Measurements from ENCODE around the gene GLOD4. TPM values are rescaled to one million over a fixed set of nuclear protein-coding genes. Genes with fewer than 3 reads are reported as not detected.

The GLOD4 gene
- total RNA-seq, 4 donors from 2014 or later, result 52.0 to 94.8 (median 72.0) TPM

DNA sequence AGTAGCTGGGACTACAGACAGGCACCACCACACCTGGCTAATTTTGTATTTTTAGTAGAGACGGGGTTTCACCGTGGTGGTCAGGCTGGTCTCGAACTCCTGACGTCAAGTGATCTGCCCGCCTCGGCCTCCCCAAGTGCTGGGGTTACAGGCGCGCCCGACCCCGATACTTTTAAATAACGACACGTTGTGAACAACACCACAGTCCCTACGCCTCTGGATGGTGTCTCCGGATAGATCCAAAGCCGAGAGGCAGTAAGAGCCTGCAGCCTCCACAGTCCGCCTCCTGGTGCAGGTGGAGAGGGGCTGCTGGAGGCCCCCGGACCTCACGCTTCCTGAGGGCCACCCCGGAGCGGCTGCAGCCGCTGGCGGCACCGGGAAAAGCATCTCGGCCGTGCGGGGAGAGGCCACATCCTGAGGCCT, 50.4 kb downstream of the GLOD4 start:
- Histone ChIP-seq H3K27ac (peak overlapping the region; percentile 52 to 85 (median 66)), H3K36me3 (no peaks in the 10 kb centered on the region), H3K4me1 (peaks cover 0 to 22% (median 0%) of the 10 kb centered on the region in 4 donors), H3K4me3 (peak overlapping the region; percentile 61 to 94 (median 70)), H3K9me3 (no peaks in the 10 kb centered on the region), H3K27me3 (no peaks in the 10 kb centered on the region)
- TF ChIP-seq, protein P1, sequence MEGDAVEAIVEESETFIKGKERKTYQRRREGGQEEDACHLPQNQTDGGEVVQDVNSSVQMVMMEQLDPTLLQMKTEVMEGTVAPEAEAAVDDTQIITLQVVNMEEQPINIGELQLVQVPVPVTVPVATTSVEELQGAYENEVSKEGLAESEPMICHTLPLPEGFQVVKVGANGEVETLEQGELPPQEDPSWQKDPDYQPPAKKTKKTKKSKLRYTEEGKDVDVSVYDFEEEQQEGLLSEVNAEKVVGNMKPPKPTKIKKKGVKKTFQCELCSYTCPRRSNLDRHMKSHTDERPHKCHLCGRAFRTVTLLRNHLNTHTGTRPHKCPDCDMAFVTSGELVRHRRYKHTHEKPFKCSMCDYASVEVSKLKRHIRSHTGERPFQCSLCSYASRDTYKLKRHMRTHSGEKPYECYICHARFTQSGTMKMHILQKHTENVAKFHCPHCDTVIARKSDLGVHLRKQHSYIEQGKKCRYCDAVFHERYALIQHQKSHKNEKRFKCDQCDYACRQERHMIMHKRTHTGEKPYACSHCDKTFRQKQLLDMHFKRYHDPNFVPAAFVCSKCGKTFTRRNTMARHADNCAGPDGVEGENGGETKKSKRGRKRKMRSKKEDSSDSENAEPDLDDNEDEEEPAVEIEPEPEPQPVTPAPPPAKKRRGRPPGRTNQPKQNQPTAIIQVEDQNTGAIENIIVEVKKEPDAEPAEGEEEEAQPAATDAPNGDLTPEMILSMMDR (IDR thresholded peaks at IDR 0.05), result no peak
- no peak for DNase-seq

- Histone ChIP-seq H3K4me1 (peaks cover 0 to 22% (median 0%) of the 10 kb centered on the region in 4 donors), H3K9me3 (no peaks in the 10 kb centered on the region), H3K4me3 (no peak overlapping the region), H3K27ac (no peak overlapping the region), H3K36me3 (no peaks in the 10 kb centered on the region), H3K27me3 (no peaks in the 10 kb centered on the region)
- TF ChIP-seq, protein P1 (IDR thresholded peaks at IDR 0.05), result no peak
- no peak for TF ChIP-seq POLR2A (IDR thresholded peaks at IDR 0.05)
- no peak for DNase-seq
These were observed 53.2 kb downstream of the GLOD4 start for GRCh38 chr17:728911-729310.

DNA sequence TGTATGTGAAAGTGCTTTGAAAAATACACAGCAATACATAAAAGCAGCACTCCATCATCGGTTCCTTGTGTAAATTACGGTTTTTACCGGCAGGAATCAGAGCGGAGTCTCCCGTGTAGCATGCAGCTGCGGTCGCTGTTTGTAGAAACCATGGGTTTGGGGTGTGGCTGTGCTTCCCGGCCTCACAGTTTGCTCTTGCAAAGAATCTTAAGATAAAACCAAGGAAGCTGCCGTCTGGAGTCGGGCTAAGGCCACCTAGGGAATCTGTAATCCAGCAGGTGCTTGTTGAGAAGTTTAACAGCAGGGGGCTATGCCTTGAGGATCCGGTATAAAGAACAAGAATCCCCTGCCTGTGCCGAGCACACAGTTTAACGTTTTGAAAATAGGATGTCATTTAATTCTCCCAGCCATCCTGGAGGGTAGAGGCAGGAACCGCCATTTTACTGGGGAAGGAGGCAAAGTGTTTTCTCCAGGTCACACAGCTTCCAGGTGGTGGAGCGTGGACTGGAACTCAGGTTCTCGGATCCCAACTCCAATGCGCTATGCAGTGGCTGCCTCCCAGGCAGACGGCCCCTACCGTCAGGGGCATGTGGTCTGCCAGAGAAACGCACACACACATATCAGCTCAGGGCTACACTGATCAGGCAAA, 55.7 kb downstream of the GLOD4 start:
- Histone ChIP-seq H3K4me3 (no peak overlapping the region), H3K4me1 (peaks cover 0 to 7% (median 0%) of the 10 kb centered on the region in 4 donors), H3K36me3 (no peaks in the 10 kb centered on the region), H3K27ac (no peak overlapping the region), H3K27me3 (no peaks in the 10 kb centered on the region), H3K9me3 (no peaks in the 10 kb centered on the region)
- TF ChIP-seq POLR2A (IDR thresholded peaks at IDR 0.05), result no peak
- TF ChIP-seq, protein P1 (IDR thresholded peaks at IDR 0.05), result no peak
- DNase-seq, result no peak

GRCh38 chr17:725746-726145, 56.3 kb downstream of the GLOD4 start:
- H3K4me3 ChIP-seq, result no peak overlapping the region
- H3K27me3 ChIP-seq, result no peaks in the 10 kb centered on the region
- H3K9me3 ChIP-seq, result no peaks in the 10 kb centered on the region
- no peak for TF ChIP-seq POLR2A (IDR thresholded peaks at IDR 0.05)
- TF ChIP-seq, protein P1 (IDR thresholded peaks at IDR 0.05), result no peak
- H3K36me3 ChIP-seq, result no peaks in the 10 kb centered on the region
- no peak overlapping the region for H3K27ac ChIP-seq
- peaks cover 0 to under 1% (median 0%) of the 10 kb centered on the region in 4 donors for H3K4me1 ChIP-seq
- no peak for DNase-seq

- H3K36me3 ChIP-seq, result no peaks in the 10 kb centered on the region
- H3K27me3 ChIP-seq, result no peaks in the 10 kb centered on the region
- TF ChIP-seq, protein P1 (IDR thresholded peaks at IDR 0.05), result no peak
- TF ChIP-seq POLR2A (IDR thresholded peaks at IDR 0.05), result no peak
- no peaks in the 10 kb centered on the region for H3K9me3 ChIP-seq
- H3K27ac ChIP-seq, result no peak overlapping the region
- no peaks in the 10 kb centered on the region for H3K4me1 ChIP-seq
- H3K4me3 ChIP-seq, result no peak overlapping the region
- no peak for DNase-seq
These were observed 57.0 kb downstream of the GLOD4 start for GRCh38 chr17:725084-725483.
